ENCODE data around the gene DUS1L. TPM values are rescaled to one million over a fixed set of nuclear protein-coding genes. Genes with fewer than 3 reads are reported as not detected.

Gene DUS1L
- polyA plus RNA-seq, 2 of the 4 experiments (the other 2 are of a cell fraction), result 48.1 to 83.6 TPM

DNA sequence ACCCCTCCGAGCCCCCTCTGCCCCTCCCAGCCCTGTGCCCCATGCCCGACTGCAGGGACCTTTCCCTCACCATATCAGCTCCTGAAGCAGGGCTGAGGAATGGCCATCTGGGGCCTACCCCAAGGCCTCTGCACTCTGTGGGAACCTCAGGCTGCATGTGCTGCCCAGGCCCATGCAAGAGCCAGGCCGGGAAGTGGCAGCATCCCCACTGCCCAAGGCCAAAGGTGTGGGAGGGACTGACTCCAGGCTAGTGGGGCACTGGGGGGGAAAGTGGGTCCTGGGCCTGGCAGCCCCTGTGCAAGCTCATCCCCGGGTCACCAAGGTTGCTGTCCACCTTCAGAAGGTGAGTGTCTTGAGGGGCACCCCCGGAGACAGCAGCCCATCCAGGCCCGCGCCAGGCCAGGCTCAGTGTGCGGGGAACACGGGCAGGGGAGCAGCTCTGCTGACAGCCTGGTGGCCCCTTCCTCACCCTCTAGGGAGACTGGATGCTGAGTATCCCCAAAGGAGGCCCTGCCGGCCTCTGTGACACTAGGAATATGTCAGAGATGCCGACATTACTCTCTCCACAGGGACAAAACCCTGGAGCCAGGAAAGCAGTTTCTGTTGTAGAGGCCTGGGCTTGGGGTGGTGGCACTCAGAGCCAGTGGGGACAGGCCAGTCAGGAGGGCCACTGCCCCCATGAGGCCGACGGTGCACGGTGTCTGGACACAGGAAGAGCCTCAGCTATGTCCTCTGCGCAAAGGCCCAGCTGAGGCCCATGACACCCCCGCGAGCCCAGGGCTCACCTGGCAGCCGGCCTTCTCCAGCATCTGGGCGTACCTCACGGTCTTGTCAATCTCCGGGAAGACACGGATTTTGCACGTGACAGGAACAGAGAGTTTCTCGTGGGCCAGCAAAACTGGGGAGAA is 3.3 kb downstream of the DUS1L start:
- DNase-seq (ENCODE audit: low read depth in 1 of 2, low spot score in 1 of 2) (no peak), ATAC-seq (peak; percentile 27 to 33; a peak in 4 of 6 replicates), FAIRE-seq (no peak)
- WGBS (ENCODE audit: missing lambda C conversion rate), result 89% methylated on average over 20 of the region's 24 CpGs
- no peak overlapping the region for H3K27ac ChIP-seq
- H3K4me2 ChIP-seq, result no peak overlapping the region
- no peak overlapping the region for H3K4me3 ChIP-seq
- H3K4me1 ChIP-seq, result peaks cover 19% of the 10 kb centered on the region
- POLR2A ChIA-PET, result interaction anchor here (1.0 kb wide), 1 partner anchor 36 kb away, joined by 4 read pairs; no protein-coding TSS in a partner anchor
- CTCF ChIA-PET, result interaction anchor here (0.6 to 21.7 kb wide), 7 partner anchors 10 to 102 kb away, joined by 3 to 191 read pairs (median 3); partner anchors contain the start of genes DCXR, GPS1, NOTUM and RAC3
- no peaks in the 10 kb centered on the region for H3K9me3 ChIP-seq
- TF ChIP-seq ZNF302 (CRISPR knock-in tag; IDR thresholded peaks at IDR 0.05) (no peak), EHF (CRISPR knock-in tag; IDR thresholded peaks at IDR 0.05) (no peak), POLR2AphosphoS2 (conservative IDR thresholded peaks at IDR 0.05; ENCODE audit: low read length) (no peak), CHD4 (IDR thresholded peaks at IDR 0.05; ENCODE audit: borderline replicate concordance) (no peak), RAD21 (conservative IDR thresholded peaks at IDR 0.05 in 1 of 2, IDR thresholded peaks at IDR 0.05 in 1 of 2) (no peak), MYC (IDR thresholded peaks at IDR 0.05; ENCODE audit: borderline replicate concordance, low read length) (no peak), MAZ (IDR thresholded peaks at IDR 0.05; ENCODE audit: borderline replicate concordance, low read depth, low read length) (no peak), TFCP2L1 (CRISPR knock-in tag; IDR thresholded peaks at IDR 0.05) (no peak), RCOR1 (IDR thresholded peaks at IDR 0.05; ENCODE audit: low read depth, low read length) (no peak), BHLHE40 (IDR thresholded peaks at IDR 0.05; ENCODE audit: low read depth, low read length) (no peak), TP53 (CRISPR knock-in tag; IDR thresholded peaks at IDR 0.05) (no peak), GATA3 (IDR thresholded peaks at IDR 0.05; ENCODE audit: borderline replicate concordance) (no peak), FOSL2 (IDR thresholded peaks at IDR 0.05) (no peak), FOSL2 (CRISPR knock-in tag; IDR thresholded peaks at IDR 0.05) (no peak), RFX5 (IDR thresholded peaks at IDR 0.05) (no peak), HMGXB4 (CRISPR knock-in tag; IDR thresholded peaks at IDR 0.05; ENCODE audit: borderline replicate concordance) (no peak), NPAS2 (CRISPR knock-in tag; IDR thresholded peaks at IDR 0.05; ENCODE audit: borderline replicate concordance) (no peak)
- TF ChIP-seq, protein P1, sequence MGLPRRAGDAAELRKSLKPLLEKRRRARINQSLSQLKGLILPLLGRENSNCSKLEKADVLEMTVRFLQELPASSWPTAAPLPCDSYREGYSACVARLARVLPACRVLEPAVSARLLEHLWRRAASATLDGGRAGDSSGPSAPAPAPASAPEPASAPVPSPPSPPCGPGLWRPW (IDR thresholded peaks at IDR 0.05), result no peak
- TF ChIP-seq, protein P2, sequence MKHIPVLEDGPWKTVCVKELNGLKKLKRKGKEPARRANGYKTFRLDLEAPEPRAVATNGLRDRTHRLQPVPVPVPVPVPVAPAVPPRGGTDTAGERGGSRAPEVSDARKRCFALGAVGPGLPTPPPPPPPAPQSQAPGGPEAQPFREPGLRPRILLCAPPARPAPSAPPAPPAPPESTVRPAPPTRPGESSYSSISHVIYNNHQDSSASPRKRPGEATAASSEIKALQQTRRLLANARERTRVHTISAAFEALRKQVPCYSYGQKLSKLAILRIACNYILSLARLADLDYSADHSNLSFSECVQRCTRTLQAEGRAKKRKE (CRISPR knock-in tag; IDR thresholded peaks at IDR 0.05; ENCODE audit: low read depth), result no peak
- TF ChIP-seq, protein P3, sequence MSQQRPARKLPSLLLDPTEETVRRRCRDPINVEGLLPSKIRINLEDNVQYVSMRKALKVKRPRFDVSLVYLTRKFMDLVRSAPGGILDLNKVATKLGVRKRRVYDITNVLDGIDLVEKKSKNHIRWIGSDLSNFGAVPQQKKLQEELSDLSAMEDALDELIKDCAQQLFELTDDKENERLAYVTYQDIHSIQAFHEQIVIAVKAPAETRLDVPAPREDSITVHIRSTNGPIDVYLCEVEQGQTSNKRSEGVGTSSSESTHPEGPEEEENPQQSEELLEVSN (IDR thresholded peaks at IDR 0.05; ENCODE audit: borderline replicate concordance, low read depth), result no peak
- TF ChIP-seq, protein P4, sequence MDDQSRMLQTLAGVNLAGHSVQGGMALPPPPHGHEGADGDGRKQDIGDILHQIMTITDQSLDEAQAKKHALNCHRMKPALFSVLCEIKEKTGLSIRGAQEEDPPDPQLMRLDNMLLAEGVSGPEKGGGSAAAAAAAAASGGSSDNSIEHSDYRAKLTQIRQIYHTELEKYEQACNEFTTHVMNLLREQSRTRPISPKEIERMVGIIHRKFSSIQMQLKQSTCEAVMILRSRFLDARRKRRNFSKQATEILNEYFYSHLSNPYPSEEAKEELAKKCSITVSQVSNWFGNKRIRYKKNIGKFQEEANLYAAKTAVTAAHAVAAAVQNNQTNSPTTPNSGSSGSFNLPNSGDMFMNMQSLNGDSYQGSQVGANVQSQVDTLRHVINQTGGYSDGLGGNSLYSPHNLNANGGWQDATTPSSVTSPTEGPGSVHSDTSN (IDR thresholded peaks at IDR 0.05), result no peak
